ENCODE results near the gene CDK10.

The CDK10 gene

GRCh38 chr16:89712274-89712781, 25.8 kb downstream of the CDK10 start:
- DNase-seq (ENCODE audit: low read depth), result no peak

DNA sequence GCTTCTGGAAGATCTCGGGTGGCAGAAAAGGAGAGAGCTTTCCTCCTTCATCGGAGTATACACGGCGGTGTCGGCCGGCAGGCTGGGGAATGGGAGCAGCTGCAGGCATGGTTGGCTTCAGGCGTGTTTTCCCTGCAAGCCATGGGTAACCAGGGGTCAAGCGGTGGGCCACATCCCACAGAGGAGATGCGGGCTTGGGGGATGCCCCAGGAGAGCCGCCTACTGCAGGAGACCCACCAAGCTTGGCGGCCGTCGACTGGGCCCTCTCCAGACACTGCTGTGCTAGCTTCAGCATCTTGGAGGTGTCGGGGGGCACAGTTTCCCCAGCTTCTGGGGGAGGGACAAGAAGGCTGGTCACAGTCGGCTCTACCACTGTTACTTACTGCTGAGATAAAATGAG, 30.0 kb downstream of the CDK10 start:
- no peak for DNase-seq (ENCODE audit: low read depth)

- DNase-seq (ENCODE audit: low read depth), result no peak
Observed at GRCh38 chr16:89716916-89717687, 30.6 kb downstream of the CDK10 start.

GRCh38 chr16:89717688-89718505, 31.4 kb downstream of the CDK10 start:
- DNase-seq (ENCODE audit: low read depth), result no peak

GRCh38 chr16:89720551-89720812, 34.0 kb downstream of the CDK10 start:
- DNase-seq (ENCODE audit: low read depth), result no peak

DNA sequence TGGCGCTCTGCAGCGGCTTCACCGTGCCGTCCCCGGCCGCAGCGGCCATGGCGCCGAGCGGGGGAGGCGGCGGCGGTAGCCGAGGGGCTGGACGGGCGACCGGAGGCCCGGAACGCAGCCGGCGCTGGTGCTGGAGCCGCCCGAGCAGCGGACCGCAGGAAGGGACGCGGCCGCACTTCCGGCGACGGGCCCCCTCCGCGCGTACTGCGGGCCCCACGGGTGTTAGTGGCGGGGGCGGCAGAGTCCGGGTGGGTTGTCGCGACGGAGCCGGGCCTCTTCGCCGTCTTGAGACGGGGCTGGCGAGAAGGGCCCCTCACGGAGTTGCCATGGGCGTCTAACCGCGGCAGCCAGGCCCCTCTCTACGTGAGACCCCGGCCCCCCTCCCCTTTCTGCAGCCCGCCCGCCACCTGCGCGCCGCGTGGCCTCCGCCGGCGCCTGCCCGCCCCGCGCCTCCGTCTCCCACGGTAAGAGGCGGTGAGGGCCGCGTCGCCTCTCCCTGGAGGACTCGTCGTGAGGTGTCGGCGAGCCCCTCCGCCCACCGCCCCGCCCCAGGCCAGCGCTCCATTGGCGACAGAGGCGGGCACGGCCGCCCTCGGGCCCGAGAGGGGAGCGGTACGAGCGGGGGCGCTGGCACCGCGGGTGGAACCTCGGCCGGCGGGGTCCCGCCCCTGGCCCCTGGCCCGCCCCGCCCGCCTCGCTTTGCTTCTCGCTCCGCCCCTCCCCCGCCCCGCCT, 34.5 kb downstream of the CDK10 start, which contains the start of the genes VPS9D1 and ZNF276:
TSS of gene VPS9D1 (minus strand) at position 86 of the 733 bp plus-strand sequence. CDS start at position 49, 37 bp downstream.
TSS of gene ZNF276 (plus strand) at position 725 of the 733 bp plus-strand sequence. CDS start 104 bp downstream, outside the sequence.
- peak; percentile 79 for DNase-seq (ENCODE audit: low read depth)

- DNase-seq (ENCODE audit: low read depth), result peak; percentile 78
Observed at GRCh38 chr16:89721546-89722391, 35.3 kb downstream of the CDK10 start.

DNA sequence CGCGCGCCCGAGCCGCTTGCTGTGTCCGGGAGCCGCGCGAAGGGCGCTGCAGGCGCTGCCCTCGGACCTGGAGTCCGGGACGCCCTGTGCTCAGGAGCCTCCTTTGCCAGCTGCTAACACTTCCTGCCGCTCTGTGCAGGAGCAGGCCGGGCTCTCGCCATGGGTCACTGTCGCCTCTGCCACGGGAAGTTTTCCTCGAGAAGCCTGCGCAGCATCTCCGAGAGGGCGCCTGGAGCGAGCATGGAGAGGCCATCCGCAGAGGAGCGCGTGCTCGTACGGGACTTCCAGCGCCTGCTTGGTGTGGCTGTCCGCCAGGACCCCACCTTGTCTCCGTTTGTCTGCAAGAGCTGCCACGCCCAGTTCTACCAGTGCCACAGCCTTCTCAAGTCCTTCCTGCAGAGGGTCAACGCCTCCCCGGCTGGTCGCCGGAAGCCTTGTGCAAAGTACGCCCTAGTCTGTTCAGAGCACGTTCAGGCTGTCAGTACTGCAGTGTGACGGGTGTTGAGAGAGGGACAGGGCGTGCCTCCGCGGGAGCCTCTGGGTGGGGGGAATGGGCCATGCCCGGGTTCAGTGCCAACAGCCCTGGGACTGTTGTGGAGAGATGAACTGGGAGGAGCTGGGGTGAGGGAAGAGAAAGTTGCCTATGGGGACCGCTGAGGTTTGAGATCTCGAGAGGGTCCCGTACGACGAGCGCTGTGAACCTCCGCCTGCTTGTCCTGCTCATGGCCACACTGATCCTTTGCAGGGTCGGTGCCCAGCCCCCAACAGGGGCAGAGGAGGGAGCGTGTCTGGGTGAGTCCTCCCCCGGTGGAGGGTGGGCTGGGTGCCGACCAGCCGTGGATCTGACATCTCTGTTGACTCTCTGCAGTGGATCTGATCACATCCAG, 36.1 kb downstream of the CDK10 start:
- DNase-seq (ENCODE audit: low read depth), result peak; percentile 38

DNA sequence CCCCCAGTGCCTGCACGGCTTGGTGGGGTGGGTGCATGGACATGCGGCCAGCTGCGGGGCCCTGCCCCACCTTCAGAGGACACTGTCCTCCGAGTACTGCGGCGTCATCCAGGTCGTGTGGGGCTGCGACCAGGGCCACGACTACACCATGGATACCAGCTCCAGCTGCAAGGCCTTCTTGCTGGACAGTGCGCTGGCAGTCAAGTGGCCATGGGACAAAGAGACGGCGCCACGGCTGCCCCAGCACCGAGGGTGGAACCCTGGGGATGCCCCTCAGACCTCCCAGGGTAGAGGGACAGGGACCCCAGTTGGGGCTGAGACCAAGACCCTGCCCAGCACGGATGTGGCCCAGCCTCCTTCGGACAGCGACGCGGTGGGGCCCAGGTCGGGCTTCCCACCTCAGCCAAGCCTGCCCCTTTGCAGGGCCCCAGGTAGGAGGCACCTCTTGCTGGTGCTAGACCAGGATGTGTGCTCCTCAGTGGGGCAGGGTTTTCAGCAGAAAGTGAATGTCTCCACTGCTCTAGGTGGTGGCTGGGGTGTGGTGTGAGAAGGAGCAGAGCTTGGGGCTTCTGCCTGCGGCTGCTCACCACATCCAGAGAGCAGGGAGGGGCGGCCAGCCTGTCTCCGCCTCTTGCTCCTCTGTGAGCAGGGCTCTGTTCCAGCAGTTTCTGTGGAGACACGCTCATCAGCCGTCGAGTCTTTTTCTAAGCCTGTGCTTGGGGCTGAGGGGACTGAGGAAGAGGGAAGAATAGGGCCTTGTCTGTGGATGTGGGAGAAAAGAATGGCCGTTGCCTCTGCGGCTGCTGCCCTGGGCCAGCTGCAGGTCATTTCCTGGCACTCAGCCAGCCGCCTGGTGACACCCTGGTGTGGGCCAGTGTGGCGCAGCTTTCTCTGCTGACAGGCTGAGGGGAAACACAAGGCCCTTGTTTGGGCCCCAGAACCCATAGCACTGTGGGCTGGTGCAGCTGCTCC, 37.1 kb downstream of the CDK10 start:
- peak; percentile 57 for DNase-seq (ENCODE audit: low read depth)

GRCh38 chr16:89727406-89728120, 41.1 kb downstream of the CDK10 start:
- DNase-seq (ENCODE audit: low read depth), result no peak

DNA sequence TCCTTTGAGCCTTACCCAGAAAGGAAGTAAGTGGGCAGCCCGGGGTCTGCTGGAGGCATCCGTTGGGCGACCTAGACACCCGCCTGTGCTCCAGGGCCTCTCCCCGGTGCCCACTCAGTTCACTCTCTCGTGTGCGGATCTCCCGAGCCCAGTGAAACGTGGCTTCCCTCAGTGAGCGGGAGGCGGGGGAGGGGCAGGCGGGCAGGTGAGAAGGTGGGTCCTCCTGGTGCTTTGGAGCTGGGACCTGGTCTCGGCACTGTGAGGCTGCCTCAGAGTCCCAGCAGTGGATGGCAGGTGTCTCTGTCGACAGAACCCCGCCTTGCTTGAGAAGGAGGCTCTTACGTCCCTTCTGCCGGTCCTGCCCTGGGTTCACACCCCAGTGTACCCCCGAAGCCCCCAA, 42.8 kb downstream of the CDK10 start:
- DNase-seq (ENCODE audit: low read depth), result no peak

DNA sequence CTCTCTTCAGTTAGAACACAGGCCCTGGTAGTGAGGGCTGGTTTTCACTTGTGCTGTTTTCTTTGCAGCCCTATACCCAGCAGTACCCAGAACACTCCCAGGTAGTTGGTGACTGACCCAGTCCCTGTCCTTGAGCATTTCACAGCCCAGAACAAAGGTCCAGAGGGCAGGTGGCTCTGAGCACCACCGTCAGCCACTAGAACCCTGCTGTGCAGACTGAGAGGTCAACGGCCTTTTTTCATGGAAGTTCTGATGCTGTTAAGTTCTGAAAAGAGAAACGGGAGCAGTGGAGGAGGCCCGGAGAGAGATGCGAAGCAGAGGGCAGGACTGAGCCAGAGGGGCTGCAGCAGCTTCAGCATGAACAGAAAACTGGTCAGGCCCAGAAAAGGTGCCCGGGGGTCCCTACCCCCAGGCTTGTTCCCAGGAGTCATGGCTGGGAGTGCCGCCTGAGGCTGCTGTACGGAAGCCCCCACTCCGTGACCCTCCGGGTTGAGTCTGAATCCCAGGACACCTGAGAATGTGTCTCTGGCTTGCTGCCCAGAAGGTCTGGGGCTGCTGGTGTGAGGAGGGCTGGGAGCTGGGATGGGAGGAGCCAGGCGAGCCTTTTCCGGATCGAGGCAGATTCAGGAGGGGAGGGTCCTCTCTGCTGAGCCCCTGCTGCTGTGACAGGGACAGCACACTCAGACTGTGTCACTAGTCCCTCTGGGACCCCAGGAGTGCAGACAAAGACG, 43.5 kb downstream of the CDK10 start:
- DNase-seq (ENCODE audit: low read depth), result no peak

DNA sequence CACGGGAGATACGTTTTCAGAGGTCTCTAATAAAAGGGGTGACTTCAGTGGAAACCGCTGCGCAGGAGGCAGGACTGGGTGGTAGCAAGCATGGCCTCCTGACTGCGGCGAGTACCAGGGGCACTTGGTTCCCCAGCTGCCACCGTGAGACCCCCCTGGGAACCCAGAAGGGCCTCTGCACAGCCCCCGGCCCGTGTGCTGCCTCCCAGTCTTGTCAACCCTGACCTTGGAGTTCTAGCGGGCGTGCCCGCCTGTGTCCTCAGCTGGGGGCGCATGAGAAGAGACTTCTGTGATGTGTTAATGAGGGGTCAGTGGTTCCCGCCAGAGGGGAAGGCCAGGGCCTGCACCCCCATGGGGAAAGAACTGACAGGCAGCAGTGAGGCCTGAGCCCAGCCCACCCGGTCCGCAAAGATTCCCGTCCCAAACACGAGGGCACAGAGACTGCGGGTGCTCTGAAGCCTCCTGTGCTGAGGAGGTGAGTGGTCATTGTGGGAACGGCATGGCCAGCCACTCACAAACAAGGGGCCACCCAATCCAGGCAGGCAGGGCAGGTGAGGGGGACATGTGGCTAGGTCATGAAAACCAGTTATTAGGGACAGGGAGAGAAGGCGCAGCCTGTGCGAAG, 44.2 kb downstream of the CDK10 start:
- no peak for DNase-seq (ENCODE audit: low read depth)

- no peak for DNase-seq (ENCODE audit: low read depth)
Observed at GRCh38 chr16:89732142-89732917, 45.8 kb downstream of the CDK10 start.

- DNase-seq (ENCODE audit: low read depth), result no peak
Observed at GRCh38 chr16:89732918-89733242, 46.4 kb downstream of the CDK10 start.

GRCh38 chr16:89733322-89733721, 46.8 kb downstream of the CDK10 start:
- no peak for DNase-seq (ENCODE audit: low read depth)

- DNase-seq (ENCODE audit: low read depth), result no peak
Observed at GRCh38 chr16:89733792-89734191, 47.3 kb downstream of the CDK10 start.
